Thyroid gland (tissue), 4 donors: ENCODE results near the gene SMIM14. TPM values are rescaled to one million over a fixed set of nuclear protein-coding genes. Genes with fewer than 3 reads are reported as not detected.
A peak's percentile ranks its signal among the peaks of the same experiment; 100 is the strongest.
"Not testable (repeated sequence)": the region's sequence is repeated elsewhere in the genome, so short reads cannot be mapped to it uniquely, and the experiment has no call there.

Experiments
- DNase-seq, 2 donors: peaks; one replicate each; pipeline ENCODE4 v3.0.0-alpha.2; 2019
- H3K27ac ChIP-seq, 3 donors: fragments of 200-600 bp; sonication (generic); 1 replicate in 2 of 3; 2 replicates in 1 of 3; pipeline ENCODE4 v1.5.1; 2016 to 2019; ENCODE audit warnings: mild to moderate bottlenecking in 1 of 3, moderate library complexity in 1 of 3
- H3K27me3 ChIP-seq: fragments of 200-600 bp; sonication (generic); one replicate; pipeline ENCODE4 v1.5.1; 2019
- H3K36me3 ChIP-seq, 2 donors: fragments of 200-600 bp; sonication (generic); one replicate each; pipeline ENCODE4 v1.5.1; 2016 to 2019
- H3K4me1 ChIP-seq, 2 donors: fragments of 200-600 bp; sonication (generic); one replicate each; pipeline ENCODE4 v1.5.1; 2017 to 2019
- H3K4me3 ChIP-seq, 3 donors: fragments of 200-600 bp; sonication (generic); replicated peaks in 1 of 3; 1 replicate in 2 of 3; 2 replicates in 1 of 3; pipeline ENCODE4 v1.5.1; 2016; ENCODE audit warnings: mild to moderate bottlenecking in 1 of 3
- H3K9me3 ChIP-seq: fragments of 200-600 bp; sonication (generic); one replicate; pipeline ENCODE4 v1.5.1; 2017
- POLR2A ChIP-seq, 2 donors: fragments of 450-650 bp; IDR thresholded peaks; one replicate each; pipeline ENCODE4 v1.6.1; 2017; ENCODE audit warnings: antibody characterized with exemption in 2 of 2, mild to moderate bottlenecking in 2 of 2, moderate library complexity in 1 of 2
- WGBS, 2 donors: methylation state at CpG; one replicate each; pipeline ENCODE4 v1.1.5; 2017; 5-methylcytosine and 5-hydroxymethylcytosine counted together
- intact Hi-C: fragments of 100-400 bp; cut with DNase I; formaldehyde crosslinking; loops from one replicate; pipeline ENCODE4 v1.15.1; 2023
- total RNA-seq, 4 donors: library from RNA; depleted of rRNA; stranded (reverse); fragments of >200 nt; gene quantifications; one replicate each; pipeline ENCODE4 v1.2.3, GENCODE V29; 2016
- TF ChIP-seq, protein P1 (sequence below), 6 experiments: fragments of 200-600 bp in 3 of 6; fragments of 450-650 bp in 3 of 6; sonication (generic) in 3 of 6; IDR thresholded peaks; one replicate each; pipeline ENCODE4 v1.5.1; 2016 to 2019; ENCODE audit warnings: antibody characterized with exemption in 6 of 6, mild to moderate bottlenecking in 2 of 6, inconsistent platforms in 1 of 6, moderate library complexity in 1 of 6

SMIM14 gene
- total RNA-seq, 4 donors from 2014 or later: 52.1 to 72.3 (median 59.2) TPM

DNA sequence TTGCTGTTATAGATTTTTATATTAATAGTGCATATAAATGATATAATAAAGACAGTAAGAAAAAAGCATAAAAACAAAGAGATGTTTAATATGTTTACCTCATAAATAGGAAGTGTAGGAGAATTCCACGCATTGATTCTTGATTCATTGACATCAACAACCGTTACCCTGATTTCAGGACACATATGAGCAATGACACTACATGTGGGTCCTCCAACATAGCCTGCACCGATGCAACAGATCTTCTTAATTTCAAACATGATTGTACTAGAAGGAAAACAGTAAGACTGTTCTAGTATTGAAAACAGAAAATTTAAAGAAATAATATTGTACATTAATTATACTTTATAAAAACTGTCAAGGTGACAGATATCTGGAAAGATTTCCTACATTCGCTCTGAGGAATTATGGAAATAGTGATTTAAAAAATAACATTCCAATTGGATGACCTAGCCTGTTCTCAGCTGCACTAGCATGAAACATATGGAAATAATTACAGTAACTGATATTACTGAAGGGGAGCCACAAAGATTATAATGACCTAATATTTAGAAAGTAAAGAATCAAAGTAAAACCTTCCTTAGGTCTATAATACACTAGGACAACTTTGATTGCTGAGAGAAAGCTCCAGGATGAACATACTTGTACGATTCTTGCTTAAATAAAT, 117.3 kb downstream of the SMIM14 start:
- DNase-seq: no peak
- no peak overlapping the region for H3K4me3 ChIP-seq
- peaks cover 5 to 6% of the 10 kb centered on the region in 2 donors for H3K4me1 ChIP-seq
- peaks cover 0 to 3% of the 10 kb centered on the region in 2 donors for H3K36me3 ChIP-seq
- intact Hi-C loops: loop anchor here (10.0 kb wide), 1 partner anchor 453 kb away; the partner anchor contains the start of gene PDS5A
- no peak for TF ChIP-seq POLR2A (IDR thresholded peaks at IDR 0.05)
- TF ChIP-seq, protein P1, sequence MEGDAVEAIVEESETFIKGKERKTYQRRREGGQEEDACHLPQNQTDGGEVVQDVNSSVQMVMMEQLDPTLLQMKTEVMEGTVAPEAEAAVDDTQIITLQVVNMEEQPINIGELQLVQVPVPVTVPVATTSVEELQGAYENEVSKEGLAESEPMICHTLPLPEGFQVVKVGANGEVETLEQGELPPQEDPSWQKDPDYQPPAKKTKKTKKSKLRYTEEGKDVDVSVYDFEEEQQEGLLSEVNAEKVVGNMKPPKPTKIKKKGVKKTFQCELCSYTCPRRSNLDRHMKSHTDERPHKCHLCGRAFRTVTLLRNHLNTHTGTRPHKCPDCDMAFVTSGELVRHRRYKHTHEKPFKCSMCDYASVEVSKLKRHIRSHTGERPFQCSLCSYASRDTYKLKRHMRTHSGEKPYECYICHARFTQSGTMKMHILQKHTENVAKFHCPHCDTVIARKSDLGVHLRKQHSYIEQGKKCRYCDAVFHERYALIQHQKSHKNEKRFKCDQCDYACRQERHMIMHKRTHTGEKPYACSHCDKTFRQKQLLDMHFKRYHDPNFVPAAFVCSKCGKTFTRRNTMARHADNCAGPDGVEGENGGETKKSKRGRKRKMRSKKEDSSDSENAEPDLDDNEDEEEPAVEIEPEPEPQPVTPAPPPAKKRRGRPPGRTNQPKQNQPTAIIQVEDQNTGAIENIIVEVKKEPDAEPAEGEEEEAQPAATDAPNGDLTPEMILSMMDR (IDR thresholded peaks at IDR 0.05): no peak
- WGBS, 2 donors: 76 to 84% methylated on average over 5 of the region's 5 CpGs
- H3K27ac ChIP-seq: no peak overlapping the region
- no peaks in the 10 kb centered on the region for H3K27me3 ChIP-seq
- no peaks in the 10 kb centered on the region for H3K9me3 ChIP-seq

DNA sequence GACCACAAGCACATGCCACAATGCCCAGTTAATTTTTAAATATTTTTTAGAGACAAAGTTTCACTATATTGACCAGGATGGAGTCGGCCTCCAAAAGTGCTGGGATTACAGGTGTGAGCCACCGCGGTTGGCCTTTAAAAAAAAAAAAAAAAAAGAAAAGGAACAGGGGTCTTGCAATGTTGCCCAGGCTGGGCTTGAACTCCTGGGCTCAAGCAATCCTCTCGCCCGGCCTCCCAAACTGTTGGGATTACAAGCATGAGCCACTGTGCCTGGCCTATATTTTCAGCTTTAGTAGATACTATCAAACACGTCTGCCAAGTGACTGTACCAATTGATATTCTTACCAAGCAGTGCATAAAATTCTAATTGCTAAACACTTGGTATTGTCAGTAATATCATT, 120.2 kb downstream of the SMIM14 start:
- Histone ChIP-seq H3K27me3 (no peaks in the 10 kb centered on the region), H3K4me3 (no peak overlapping the region), H3K4me1 (no peaks in the 10 kb centered on the region), H3K27ac (no peak overlapping the region), H3K36me3 (peaks cover 0 to 3% of the 10 kb centered on the region in 2 donors), H3K9me3 (no peaks in the 10 kb centered on the region)
- TF ChIP-seq POLR2A (IDR thresholded peaks at IDR 0.05): no peak
- TF ChIP-seq, protein P1 (IDR thresholded peaks at IDR 0.05): no peak
- intact Hi-C loops: no loop called here
- DNase-seq: no peak
- WGBS, 2 donors: 96% methylated on average over 6 of the region's 6 CpGs

DNA sequence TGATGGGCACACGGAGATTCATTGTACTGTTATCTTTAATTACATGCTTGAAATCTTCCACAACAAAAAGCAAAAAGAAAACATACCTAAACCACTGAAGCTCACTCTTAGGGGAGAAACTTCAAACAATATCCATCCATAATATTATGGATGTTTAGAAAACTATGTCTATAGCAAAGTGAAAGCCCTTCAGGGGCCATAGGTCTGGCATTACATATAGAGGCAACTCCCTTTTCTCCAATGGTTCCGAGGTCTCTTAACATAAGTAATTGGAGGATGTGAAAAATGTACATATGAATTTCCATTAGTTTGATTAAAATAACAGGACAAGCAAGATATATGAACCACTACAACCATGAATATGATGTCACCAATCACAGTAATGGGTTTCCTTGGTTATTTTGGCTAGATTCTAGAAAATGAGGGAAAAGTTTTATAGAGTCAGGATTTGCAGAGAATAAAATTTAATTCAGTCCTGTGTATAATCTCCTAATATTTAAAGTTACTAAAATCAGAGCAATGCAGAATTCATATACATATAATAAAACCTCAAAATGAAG, 122.2 kb downstream of the SMIM14 start:
- intact Hi-C loops: no loop called here
- H3K27me3 ChIP-seq: no peaks in the 10 kb centered on the region
- no peak for TF ChIP-seq POLR2A (IDR thresholded peaks at IDR 0.05)
- TF ChIP-seq, protein P1 (IDR thresholded peaks at IDR 0.05): no peak
- H3K27ac ChIP-seq: no peak overlapping the region
- H3K4me1 ChIP-seq: no peaks in the 10 kb centered on the region
- DNase-seq: no peak
- peaks cover 7 to 12% of the 10 kb centered on the region in 2 donors for H3K36me3 ChIP-seq
- no peak overlapping the region for H3K4me3 ChIP-seq
- H3K9me3 ChIP-seq: no peaks in the 10 kb centered on the region
- WGBS, 2 donors: 88 to 96% methylated on average over 2 of the region's 2 CpGs

DNA sequence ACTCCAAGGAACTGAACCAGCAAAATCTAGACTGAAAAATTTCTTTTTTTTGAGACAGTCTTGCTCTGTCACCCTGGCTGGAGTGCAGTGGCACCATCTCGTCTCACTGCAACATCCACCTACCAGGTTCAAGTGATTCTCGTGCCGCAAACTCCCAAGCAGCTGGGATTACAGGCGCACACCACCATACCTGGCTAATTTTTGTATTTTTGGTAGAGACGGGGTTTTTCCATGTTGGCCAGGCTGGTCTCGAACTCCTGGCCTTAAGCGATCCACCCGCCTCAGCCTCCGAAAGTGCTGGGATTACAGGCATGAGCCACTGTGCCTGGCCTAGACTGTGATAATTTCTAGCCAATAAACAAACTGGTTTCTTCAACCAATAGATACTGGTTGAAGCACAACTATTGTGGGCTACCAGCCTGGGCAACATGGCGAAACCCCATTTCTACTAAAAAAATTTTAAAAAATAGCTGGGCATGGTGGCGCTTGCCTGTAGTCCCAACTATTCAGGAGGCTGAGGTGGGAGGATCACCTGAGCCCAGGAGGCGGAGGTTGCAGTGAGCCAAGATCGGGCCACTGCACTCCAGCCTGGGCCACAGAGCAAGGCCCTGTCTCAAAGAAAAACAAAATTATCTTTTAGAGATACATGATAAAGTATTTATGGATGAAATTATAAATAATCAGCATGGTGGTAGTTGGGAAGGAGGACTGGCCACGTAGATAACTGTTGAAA, 122.8 kb downstream of the SMIM14 start:
- H3K4me3 ChIP-seq, H3K27ac ChIP-seq, H3K27me3 ChIP-seq, DNase-seq, H3K9me3 ChIP-seq, intact Hi-C loops, H3K4me1 ChIP-seq: not testable (repeated sequence)
- 97% methylated on average over 14 of the region's 14 CpGs for WGBS, 2 donors
- H3K36me3 ChIP-seq: peaks cover 7 to 13% of the 10 kb centered on the region in 2 donors

DNA sequence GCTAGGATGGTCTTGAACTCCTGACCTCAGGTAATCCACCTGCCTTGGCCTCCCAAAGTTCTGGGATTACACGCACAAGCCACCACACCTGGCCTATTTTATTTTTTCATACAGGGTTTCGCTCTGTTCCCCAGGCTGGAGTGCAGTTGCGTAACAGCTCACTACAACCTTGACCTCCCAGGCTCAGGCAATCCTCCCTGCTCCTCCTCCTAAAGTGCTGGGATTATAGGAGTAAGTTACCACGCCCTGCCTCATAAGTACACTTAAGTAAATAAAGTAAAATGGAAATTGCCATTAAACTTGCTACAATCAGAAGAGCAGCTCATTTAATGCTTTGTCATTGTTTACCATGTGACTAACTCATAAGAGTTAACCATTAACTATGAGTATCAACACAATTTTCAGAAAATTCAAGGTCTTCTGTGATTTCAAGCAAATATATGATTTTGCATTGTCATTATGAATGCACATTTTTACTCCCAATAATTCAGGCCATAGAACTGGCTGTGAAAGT, 123.7 kb downstream of the SMIM14 start:
- WGBS, 2 donors: 84 to 86% methylated on average over 4 of the region's 4 CpGs

DNA sequence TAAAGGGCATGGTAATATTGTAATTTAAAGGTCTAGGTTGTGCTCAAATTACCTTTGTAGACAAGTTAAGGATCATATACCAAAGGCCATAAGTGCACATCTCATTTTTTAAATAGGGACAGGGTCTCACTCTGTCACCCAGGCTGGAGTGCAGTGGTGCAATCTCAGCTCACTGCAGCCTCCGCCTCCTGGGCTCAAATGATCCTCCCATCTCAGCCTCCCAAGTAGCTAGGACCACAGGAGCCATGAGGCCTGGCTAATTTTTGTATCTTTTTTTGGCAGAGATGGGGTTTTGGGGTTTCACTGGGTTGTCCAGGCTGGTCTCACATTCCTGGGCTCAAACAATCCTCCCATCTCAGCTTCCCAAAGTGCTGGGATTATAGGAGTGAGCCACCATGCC, 124.4 kb downstream of the SMIM14 start:
- intact Hi-C loops, DNase-seq, H3K9me3 ChIP-seq, H3K4me1 ChIP-seq, H3K27ac ChIP-seq, H3K4me3 ChIP-seq, H3K27me3 ChIP-seq: not testable (repeated sequence)
- 95 to 100% methylated on average over 1 of the region's 1 CpG for WGBS, 2 donors
- peaks cover 18 to 29% of the 10 kb centered on the region in 2 donors for H3K36me3 ChIP-seq

More for the DNA sequence above, 123.7 kb downstream of the SMIM14 start:
- Histone ChIP-seq H3K27me3 (no peaks in the 10 kb centered on the region), H3K4me3 (no peak overlapping the region), H3K27ac (no peak overlapping the region), H3K4me1 (no peaks in the 10 kb centered on the region), H3K36me3 (peaks cover 12 to 22% of the 10 kb centered on the region in 2 donors), H3K9me3 (no peaks in the 10 kb centered on the region)
- DNase-seq: peak in 1 of 2 donors; percentile 18
- intact Hi-C loops: no loop called here
- no peak for TF ChIP-seq POLR2A (IDR thresholded peaks at IDR 0.05)
- TF ChIP-seq, protein P1 (IDR thresholded peaks at IDR 0.05): no peak
